Subcutaneous abdominal adipose tissue (tissue), 5 donors: ENCODE data around the gene RPF1.
"Not testable (repeated sequence)": the region's sequence is repeated elsewhere in the genome, so short reads cannot be mapped to it uniquely, and the experiment has no call there.

Experiments
- H3K27ac ChIP-seq: one replicate; pipeline ENCODE4 v1.7.0; 2013; ENCODE audit warnings: low read depth, mild to moderate bottlenecking, inconsistent platforms, low read length, moderate library complexity
- H3K27me3 ChIP-seq, 5 donors: one replicate each; pipeline ENCODE4 v1.7.0; 2013; ENCODE audit warnings: low read length in 5 of 5, inconsistent platforms in 1 of 5; ENCODE audit not compliant: control insufficient read depth in 5 of 5, insufficient read depth in 4 of 5
- H3K36me3 ChIP-seq, 5 donors: one replicate each; pipeline ENCODE4 v1.7.0; 2013; ENCODE audit warnings: low read length in 5 of 5; ENCODE audit not compliant: control insufficient read depth in 5 of 5, insufficient read depth in 5 of 5
- H3K4me1 ChIP-seq, 5 donors: one replicate each; pipeline ENCODE4 v1.7.0; 2013; ENCODE audit warnings: low read length in 5 of 5, mild to moderate bottlenecking in 3 of 5, moderate library complexity in 1 of 5; ENCODE audit not compliant: control insufficient read depth in 5 of 5, insufficient read depth in 5 of 5
- H3K4me3 ChIP-seq, 5 donors: one replicate each; pipeline ENCODE4 v1.7.0; 2013; ENCODE audit warnings: low read length in 5 of 5, low read depth in 1 of 5
- H3K9ac ChIP-seq, 5 donors: one replicate each; pipeline ENCODE4 v1.7.0; 2013; ENCODE audit warnings: low read length in 5 of 5, mild to moderate bottlenecking in 4 of 5, moderate library complexity in 3 of 5
- H3K9me3 ChIP-seq, 5 donors: one replicate each; pipeline ENCODE4 v1.7.0; 2013; ENCODE audit warnings: low read length in 5 of 5; ENCODE audit not compliant: control insufficient read depth in 5 of 5
- donor health status: healthy.
- donor health status: healthy.
- donor health status: healthy.
- donor health status: healthy.
- donor health status: healthy.

RPF1 gene

GRCh38 chr1:84478876-84479868, at the start of gene RPF1:
Gene RPF1, plus strand, starts transcription at chr1:84479266. Its CDS starts 16 bp downstream, at chr1:84479282.
- Histone ChIP-seq H3K9ac (peak within 1 kb of the TSS; percentile 78 to 95 (median 89)), H3K4me3 (peak within 1 kb of the TSS; percentile 91 to 97 (median 94)), H3K27ac (peak within 1 kb of the TSS; percentile 82), H3K27me3 (peaks cover 0 to 8% (median 3%) of the 10 kb centered on the region in 5 donors), H3K9me3 (no peaks in the 10 kb centered on the region), H3K4me1 (peaks cover 0 to 24% (median 18%) of the 10 kb centered on the region in 5 donors), H3K36me3 (peaks cover 6 to 12% (median 7%) of the 10 kb centered on the region in 5 donors)

DNA sequence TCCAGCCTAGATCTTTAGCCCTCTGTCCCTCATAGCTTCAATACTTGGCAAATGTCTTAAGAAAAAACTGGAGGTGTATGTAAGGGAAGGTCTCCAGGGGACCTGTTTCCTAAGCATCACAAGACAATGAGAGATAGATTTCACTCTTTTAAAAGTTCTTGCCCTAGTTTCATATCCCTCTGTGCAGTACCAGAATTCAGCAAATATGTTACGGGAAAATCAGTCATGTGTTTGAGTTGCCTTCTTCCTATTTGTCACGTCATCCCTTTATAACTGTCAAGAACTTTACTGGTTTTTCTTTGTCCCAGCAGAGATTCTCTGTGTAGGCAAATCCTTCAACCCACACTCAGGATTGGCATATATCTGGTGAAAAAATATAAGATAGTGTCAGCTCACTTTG, 48.5 kb upstream of the RPF1 start:
- no peak overlapping the region for H3K4me3 ChIP-seq

GRCh38 chr1:84433258-84434080, 45.6 kb upstream of the RPF1 start:
- Histone ChIP-seq H3K4me1 (peaks cover 0 to 10% (median 5%) of the 10 kb centered on the region in 5 donors), H3K27ac (no peak overlapping the region), H3K9me3 (peaks cover 0 to 5% (median 0%) of the 10 kb centered on the region in 5 donors), H3K36me3 (no peaks in the 10 kb centered on the region), H3K4me3 (peak overlapping the region in 3 of 5 donors; percentile 35 to 45 (median 41)), H3K27me3 (no peaks in the 10 kb centered on the region), H3K9ac (peak overlapping the region in 3 of 5 donors; percentile 31 to 64 (median 43))

More for the DNA sequence above, 48.5 kb upstream of the RPF1 start:
- Histone ChIP-seq H3K27me3 (no peaks in the 10 kb centered on the region), H3K4me1 (peaks cover 0 to 10% (median 5%) of the 10 kb centered on the region in 5 donors), H3K9ac (no peak overlapping the region), H3K27ac (no peak overlapping the region), H3K36me3 (no peaks in the 10 kb centered on the region), H3K9me3 (peaks cover 0 to 5% (median 0%) of the 10 kb centered on the region in 5 donors)

GRCh38 chr1:84434081-84434769, 44.8 kb upstream of the RPF1 start:
- H3K4me1 ChIP-seq, result peaks cover 0 to 10% (median 5%) of the 10 kb centered on the region in 5 donors
- no peaks in the 10 kb centered on the region for H3K27me3 ChIP-seq
- H3K4me3 ChIP-seq, result no peak overlapping the region
- H3K9me3 ChIP-seq, result peaks cover 0 to 5% (median 0%) of the 10 kb centered on the region in 5 donors
- no peaks in the 10 kb centered on the region for H3K36me3 ChIP-seq
- H3K9ac ChIP-seq, result no peak overlapping the region
- H3K27ac ChIP-seq, result no peak overlapping the region

DNA sequence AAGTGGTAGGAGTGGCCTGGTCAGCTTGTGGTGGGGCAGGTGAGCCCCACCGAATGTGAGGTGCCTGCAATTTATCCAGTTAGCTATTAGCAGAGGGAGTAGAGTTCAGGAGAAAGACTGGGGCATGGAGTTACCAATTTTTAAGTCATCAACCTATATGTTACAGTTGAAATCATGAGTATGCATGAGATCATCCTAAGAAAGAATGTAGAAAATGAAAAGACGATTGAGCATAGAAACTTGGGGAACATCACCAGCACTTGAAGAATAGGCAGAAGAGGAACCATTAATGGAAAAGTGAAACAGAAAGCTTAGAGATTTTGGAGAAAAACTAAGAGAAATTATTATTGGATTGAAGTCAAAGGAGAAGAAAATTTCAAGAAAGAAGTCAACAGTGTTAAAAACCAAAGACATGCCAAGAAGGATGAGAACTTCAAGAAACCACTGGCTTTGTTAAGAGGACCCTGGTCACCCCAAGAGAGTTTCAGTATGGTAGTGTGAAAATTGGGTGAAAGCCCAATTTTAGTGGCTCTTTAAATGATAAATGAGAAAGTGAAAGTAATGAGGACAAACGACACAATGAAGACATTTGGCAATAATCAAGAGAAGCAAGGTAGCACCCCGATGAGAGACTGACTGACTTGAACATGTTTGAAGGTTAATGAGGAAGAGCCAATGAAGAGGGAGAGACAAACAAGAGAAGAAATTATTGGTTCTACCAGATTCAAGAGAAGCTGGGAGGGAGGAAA, 44.1 kb upstream of the RPF1 start:
- no peak overlapping the region for H3K4me3 ChIP-seq
- no peak overlapping the region for H3K27ac ChIP-seq

DNA sequence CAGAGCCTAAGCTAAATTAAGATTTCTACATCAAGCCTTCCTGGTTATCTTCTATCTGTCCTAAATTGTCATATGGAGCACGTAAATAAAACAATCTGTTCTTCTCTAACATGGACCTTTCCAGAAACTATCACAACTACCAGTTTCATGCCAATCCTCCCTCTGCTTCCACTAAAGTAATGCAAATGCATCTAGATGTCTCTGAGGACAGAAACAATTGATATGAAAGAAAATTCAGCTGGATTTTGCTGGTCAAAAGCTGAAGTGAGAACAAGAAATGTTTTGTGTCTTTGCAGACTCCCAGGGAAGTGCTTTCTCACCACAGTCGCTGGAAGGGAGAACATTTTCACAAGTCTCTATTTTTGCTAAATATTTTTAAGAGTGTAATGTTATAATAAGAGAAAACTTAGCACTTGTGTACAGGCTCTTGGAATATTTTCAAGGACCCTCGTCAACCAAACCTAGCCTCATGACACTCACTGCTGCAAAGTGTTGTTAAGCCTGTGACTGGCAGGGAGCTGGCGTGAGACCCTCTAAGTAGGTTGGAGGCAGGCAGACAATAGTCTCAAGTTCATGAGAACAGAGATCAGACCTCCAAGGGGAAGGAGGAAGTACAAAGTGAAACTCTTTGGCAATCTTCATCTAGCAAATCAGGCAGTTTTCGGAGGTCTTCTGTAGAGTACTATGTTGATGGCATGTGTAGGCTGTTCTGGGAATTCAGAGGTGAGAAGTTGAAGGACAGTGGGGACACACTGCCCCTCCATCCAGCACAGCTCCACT, 42.0 kb upstream of the RPF1 start:
- Histone ChIP-seq H3K27me3 (no peaks in the 10 kb centered on the region), H3K4me3 (no peak overlapping the region), H3K36me3 (no peaks in the 10 kb centered on the region), H3K9me3 (no peaks in the 10 kb centered on the region), H3K27ac (no peak overlapping the region), H3K4me1 (peaks cover 0 to 10% (median 5%) of the 10 kb centered on the region in 5 donors), H3K9ac (peak overlapping the region in 1 of 5 donors; percentile 8)

More for the DNA sequence above, 44.1 kb upstream of the RPF1 start:
- Histone ChIP-seq H3K9ac (no peak overlapping the region), H3K9me3 (peaks cover 0 to under 1% (median 0%) of the 10 kb centered on the region in 5 donors), H3K4me1 (peaks cover 0 to 10% (median 5%) of the 10 kb centered on the region in 5 donors), H3K36me3 (no peaks in the 10 kb centered on the region), H3K27me3 (no peaks in the 10 kb centered on the region)

DNA sequence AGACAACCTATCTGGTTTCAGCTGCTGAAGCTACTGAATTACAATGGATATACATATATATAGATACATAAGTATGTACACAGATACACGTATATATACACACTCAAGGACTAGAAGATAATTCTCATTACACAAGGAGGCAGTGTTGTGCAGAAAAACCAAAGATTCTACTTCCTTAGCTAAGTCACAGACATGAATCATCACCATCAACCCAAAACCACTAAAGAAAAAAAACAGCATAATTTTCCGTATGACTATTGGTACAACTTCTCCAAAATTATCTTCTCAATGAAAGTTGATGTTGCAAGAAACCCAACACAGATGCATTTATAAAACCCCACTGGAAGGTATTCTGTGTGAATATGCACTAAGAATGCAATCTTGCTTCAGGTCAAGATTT, 36.8 kb upstream of the RPF1 start:
- Histone ChIP-seq H3K27ac (no peak overlapping the region), H3K9ac (no peak overlapping the region), H3K4me1 (no peaks in the 10 kb centered on the region), H3K4me3 (no peak overlapping the region), H3K9me3 (no peaks in the 10 kb centered on the region), H3K27me3 (no peaks in the 10 kb centered on the region), H3K36me3 (no peaks in the 10 kb centered on the region)

- not testable (repeated sequence) for H3K27ac ChIP-seq, H3K9me3 ChIP-seq
Measured at GRCh38 chr1:84442747-84443646, 36.1 kb upstream of the RPF1 start.

More at GRCh38 chr1:84442747-84443646, 36.1 kb upstream of the RPF1 start:
- not testable (repeated sequence) for H3K4me1 ChIP-seq, H3K36me3 ChIP-seq, H3K9ac ChIP-seq, H3K4me3 ChIP-seq, H3K27me3 ChIP-seq
